ENCODE measurements around the gene ATP8B4. TPM values are rescaled to one million over a fixed set of nuclear protein-coding genes. Genes with fewer than 3 reads are reported as not detected.

Gene ATP8B4
- total RNA-seq, 1 experiment from 2014 or later, result 0.24 TPM

DNA sequence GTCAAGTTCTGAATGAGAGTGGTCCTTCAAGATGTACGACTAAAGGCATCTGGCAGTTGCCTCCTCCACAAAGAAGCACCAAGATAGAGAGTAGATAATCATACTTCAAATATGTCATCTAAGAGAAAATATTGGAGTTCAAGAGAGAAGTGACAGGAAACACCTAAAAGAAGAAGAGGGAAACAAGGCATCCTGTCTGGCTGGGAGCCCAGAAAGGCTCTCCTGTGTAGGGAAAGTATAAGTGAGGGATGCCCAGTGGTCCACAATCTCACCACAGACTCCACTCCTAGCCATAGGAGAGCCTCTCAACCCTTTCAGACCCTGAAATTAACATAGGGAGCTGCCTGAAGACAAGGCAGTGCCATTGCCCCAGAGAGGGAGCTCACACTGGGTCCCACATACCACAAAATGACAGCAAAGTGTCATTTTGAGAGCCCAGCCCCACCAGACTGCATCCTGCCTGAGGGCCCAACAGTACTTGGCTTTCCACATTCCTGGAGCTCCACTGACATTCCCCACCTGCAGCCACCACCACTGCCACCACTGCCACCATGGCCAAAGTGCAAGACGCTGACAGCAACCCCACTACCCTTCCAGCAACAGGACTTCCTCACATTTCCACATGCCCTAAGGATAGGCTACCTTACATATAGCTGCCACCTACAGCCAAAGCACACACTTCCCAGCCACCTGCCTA lies 210.6 kb downstream of the ATP8B4 start:
- CTCF ChIA-PET, result no interaction called here
- H3K9me3 Mint-ChIP-seq (ENCODE audit: low read depth, unreplicated experiment), result peaks cover 5% of the 10 kb centered on the region
- H3K27me3 Mint-ChIP-seq (ENCODE audit: unreplicated experiment), result peaks cover 10% of the 10 kb centered on the region
- H3K27ac Mint-ChIP-seq (ENCODE audit: unreplicated experiment), result no peak overlapping the region
- TF ChIP-seq, protein P1, sequence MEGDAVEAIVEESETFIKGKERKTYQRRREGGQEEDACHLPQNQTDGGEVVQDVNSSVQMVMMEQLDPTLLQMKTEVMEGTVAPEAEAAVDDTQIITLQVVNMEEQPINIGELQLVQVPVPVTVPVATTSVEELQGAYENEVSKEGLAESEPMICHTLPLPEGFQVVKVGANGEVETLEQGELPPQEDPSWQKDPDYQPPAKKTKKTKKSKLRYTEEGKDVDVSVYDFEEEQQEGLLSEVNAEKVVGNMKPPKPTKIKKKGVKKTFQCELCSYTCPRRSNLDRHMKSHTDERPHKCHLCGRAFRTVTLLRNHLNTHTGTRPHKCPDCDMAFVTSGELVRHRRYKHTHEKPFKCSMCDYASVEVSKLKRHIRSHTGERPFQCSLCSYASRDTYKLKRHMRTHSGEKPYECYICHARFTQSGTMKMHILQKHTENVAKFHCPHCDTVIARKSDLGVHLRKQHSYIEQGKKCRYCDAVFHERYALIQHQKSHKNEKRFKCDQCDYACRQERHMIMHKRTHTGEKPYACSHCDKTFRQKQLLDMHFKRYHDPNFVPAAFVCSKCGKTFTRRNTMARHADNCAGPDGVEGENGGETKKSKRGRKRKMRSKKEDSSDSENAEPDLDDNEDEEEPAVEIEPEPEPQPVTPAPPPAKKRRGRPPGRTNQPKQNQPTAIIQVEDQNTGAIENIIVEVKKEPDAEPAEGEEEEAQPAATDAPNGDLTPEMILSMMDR (IDR thresholded peaks at IDR 0.05; ENCODE audit: unreplicated experiment), result no peak
- H3K4me1 Mint-ChIP-seq (ENCODE audit: low read depth, unreplicated experiment), result no peaks in the 10 kb centered on the region
- intact Hi-C loops (cut with micrococcal nuclease; ENCODE audit: unreplicated experiment), result no loop called here
- DNase-seq, result no peak
- no peak overlapping the region for H3K4me3 Mint-ChIP-seq (ENCODE audit: low read depth, unreplicated experiment)
- no TSS peak for BruUV-seq (replicated peaks)
- H3K36me3 Mint-ChIP-seq (ENCODE audit: insufficient read depth, unreplicated experiment), result no peaks in the 10 kb centered on the region

DNA sequence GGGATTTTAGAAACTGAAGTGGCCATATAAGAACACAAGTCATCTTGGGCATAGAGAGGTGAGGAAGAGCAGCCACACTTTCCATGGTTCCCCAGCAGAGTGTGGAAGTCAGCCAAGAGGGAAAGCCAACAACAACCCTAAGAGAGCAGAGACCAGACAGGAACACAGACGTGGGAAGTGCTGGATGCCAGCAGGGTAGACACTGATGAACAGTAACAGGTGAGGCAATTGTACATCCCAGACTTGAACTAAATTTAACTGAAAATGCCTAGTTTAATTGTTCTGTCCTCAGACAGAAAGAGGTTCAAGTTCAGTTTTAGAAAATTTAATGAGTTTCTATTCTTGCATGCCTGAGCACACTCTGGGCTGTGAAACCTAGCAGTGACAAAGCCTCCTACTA lies 212.1 kb downstream of the ATP8B4 start:
- H3K9me3 Mint-ChIP-seq (ENCODE audit: low read depth, unreplicated experiment), result peaks cover 2% of the 10 kb centered on the region
- H3K27me3 Mint-ChIP-seq (ENCODE audit: unreplicated experiment), result peaks cover 10% of the 10 kb centered on the region
- no peaks in the 10 kb centered on the region for H3K4me1 Mint-ChIP-seq (ENCODE audit: low read depth, unreplicated experiment)
- no peaks in the 10 kb centered on the region for H3K36me3 Mint-ChIP-seq (ENCODE audit: insufficient read depth, unreplicated experiment)
- no TSS peak for BruUV-seq (replicated peaks)
- CTCF ChIA-PET, result no interaction called here
- H3K27ac Mint-ChIP-seq (ENCODE audit: unreplicated experiment), result no peak overlapping the region
- TF ChIP-seq, protein P1 (IDR thresholded peaks at IDR 0.05; ENCODE audit: unreplicated experiment), result no peak
- DNase-seq, result no peak
- no peak overlapping the region for H3K4me3 Mint-ChIP-seq (ENCODE audit: low read depth, unreplicated experiment)
- intact Hi-C loops (cut with micrococcal nuclease; ENCODE audit: unreplicated experiment), result no loop called here

DNA sequence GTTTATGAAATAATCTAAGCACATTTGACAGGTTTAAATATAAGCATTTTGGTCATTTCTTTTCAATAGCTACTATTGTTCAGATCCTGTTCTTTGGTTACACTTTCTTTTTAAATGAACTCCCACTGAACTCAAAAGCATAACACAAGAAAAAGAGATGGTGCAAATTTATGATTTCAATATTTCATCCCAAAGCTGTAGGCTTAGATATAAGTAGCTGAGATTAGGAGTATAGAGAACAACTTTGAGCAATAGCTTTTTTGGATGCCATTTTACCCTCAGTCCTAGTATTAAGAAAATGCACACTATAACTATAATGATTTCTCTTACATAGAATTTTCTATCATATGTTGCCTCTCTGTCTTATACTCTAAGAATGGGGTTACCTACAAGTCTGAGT lies 213.8 kb downstream of the ATP8B4 start:
- no peak overlapping the region for H3K27ac Mint-ChIP-seq (ENCODE audit: unreplicated experiment)
- DNase-seq, result no peak
- CTCF ChIA-PET, result no interaction called here
- H3K36me3 Mint-ChIP-seq (ENCODE audit: insufficient read depth, unreplicated experiment), result no peaks in the 10 kb centered on the region
- intact Hi-C loops (cut with micrococcal nuclease; ENCODE audit: unreplicated experiment), result no loop called here
- no peak overlapping the region for H3K4me3 Mint-ChIP-seq (ENCODE audit: low read depth, unreplicated experiment)
- H3K27me3 Mint-ChIP-seq (ENCODE audit: unreplicated experiment), result peaks cover 10% of the 10 kb centered on the region
- TF ChIP-seq, protein P1 (IDR thresholded peaks at IDR 0.05; ENCODE audit: unreplicated experiment), result no peak
- no TSS peak for BruUV-seq (replicated peaks)
- H3K4me1 Mint-ChIP-seq (ENCODE audit: low read depth, unreplicated experiment), result no peaks in the 10 kb centered on the region
- H3K9me3 Mint-ChIP-seq (ENCODE audit: low read depth, unreplicated experiment), result no peaks in the 10 kb centered on the region

DNA sequence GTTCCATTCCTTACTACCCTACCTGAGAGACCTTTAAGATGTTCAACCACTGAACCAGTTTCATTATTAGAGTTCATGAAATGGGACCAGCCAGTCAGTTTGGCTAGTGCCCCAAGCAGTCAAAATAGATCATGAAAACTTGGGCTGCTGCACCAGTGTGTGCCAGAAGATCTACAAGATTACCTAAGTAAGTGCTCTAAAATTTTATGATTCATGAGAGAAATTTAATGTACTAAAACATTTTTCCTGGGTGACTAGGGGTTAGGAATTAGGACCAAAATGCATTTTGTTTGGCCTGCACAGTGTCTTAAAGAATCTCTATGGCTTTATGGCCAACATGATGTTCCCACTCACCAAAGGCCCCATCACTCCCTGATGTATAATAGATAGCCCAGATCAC lies 214.7 kb downstream of the ATP8B4 start:
- no peaks in the 10 kb centered on the region for H3K36me3 Mint-ChIP-seq (ENCODE audit: insufficient read depth, unreplicated experiment)

More for the DNA sequence above, 214.7 kb downstream of the ATP8B4 start:
- Mint-ChIP-seq H3K4me1 (ENCODE audit: low read depth, unreplicated experiment) (no peaks in the 10 kb centered on the region), H3K27me3 (ENCODE audit: unreplicated experiment) (peaks cover 10% of the 10 kb centered on the region), H3K27ac (ENCODE audit: unreplicated experiment) (no peak overlapping the region), H3K9me3 (ENCODE audit: low read depth, unreplicated experiment) (no peaks in the 10 kb centered on the region), H3K4me3 (ENCODE audit: low read depth, unreplicated experiment) (no peak overlapping the region)
- intact Hi-C loops (cut with micrococcal nuclease; ENCODE audit: unreplicated experiment), result no loop called here
- BruUV-seq (replicated peaks), result no TSS peak
- no peak for DNase-seq
- TF ChIP-seq, protein P1 (IDR thresholded peaks at IDR 0.05; ENCODE audit: unreplicated experiment), result no peak
- CTCF ChIA-PET, result no interaction called here

Measured in Calu3 (cell line).